ENCODE data around the gene ARFIP2. TPM values are rescaled to one million over a fixed set of nuclear protein-coding genes. Genes with fewer than 3 reads are reported as not detected.

Gene ARFIP2
- total RNA-seq, 1 experiment from 2014 or later: 72.2 TPM

GRCh38 chr11:6473451-6474412 lies 7.4 kb downstream of the ARFIP2 start, which contains the start of gene TRIM3:
TRIM3 (minus strand) TSS chr11:6473941; CDS start chr11:6465695, 8,246 bp downstream.
- CTCF ChIA-PET: interaction anchor here (0.6 to 0.7 kb wide), 3 partner anchors 35 to 564 kb away, joined by 3 to 9 read pairs (median 3); no protein-coding TSS in a partner anchor
- no peaks in the 10 kb centered on the region for H3K9me3 Mint-ChIP-seq (ENCODE audit: low read depth, unreplicated experiment)
- peaks cover 19% of the 10 kb centered on the region for H3K4me1 Mint-ChIP-seq (ENCODE audit: low read depth, unreplicated experiment)
- no TSS peak for BruUV-seq (replicated peaks)
- peak within 1 kb of the TSS; percentile 77 for H3K4me3 Mint-ChIP-seq (ENCODE audit: low read depth, unreplicated experiment)
- peak; percentile 87 for DNase-seq
- no peak for TF ChIP-seq CTCF (IDR thresholded peaks at IDR 0.05; ENCODE audit: unreplicated experiment)
- intact Hi-C loops (cut with micrococcal nuclease; ENCODE audit: unreplicated experiment): no loop called here
- peak within 1 kb of the TSS; percentile 85 for H3K27ac Mint-ChIP-seq (ENCODE audit: unreplicated experiment)
- H3K27me3 Mint-ChIP-seq (ENCODE audit: unreplicated experiment): no peaks in the 10 kb centered on the region
- peaks cover 49% of the 10 kb centered on the region for H3K36me3 Mint-ChIP-seq (ENCODE audit: insufficient read depth, unreplicated experiment)

DNA sequence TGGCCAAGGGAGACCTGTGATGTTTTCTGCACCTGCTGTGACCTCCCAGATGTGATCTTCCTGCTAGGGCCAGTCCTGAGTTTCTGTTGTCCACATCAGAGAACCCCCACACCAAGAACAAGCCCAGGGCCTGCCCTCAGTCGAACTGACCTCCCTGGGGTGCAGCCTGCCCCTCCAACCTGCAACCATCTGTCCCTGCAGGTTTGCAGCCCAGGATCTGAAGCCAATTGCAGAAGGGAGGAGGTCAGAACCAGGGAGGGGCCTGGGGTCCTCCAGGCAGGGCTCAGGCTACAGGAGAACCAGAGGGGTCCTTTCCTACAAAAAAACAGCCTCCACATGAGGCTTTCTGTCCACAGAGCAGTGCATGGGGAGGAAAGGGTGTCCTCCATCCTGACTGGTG lies 8.2 kb downstream of the ARFIP2 start:
- no peak for TF ChIP-seq CTCF (IDR thresholded peaks at IDR 0.05; ENCODE audit: unreplicated experiment)
- Mint-ChIP-seq H3K4me1 (ENCODE audit: low read depth, unreplicated experiment) (peaks cover 19% of the 10 kb centered on the region), H3K27ac (ENCODE audit: unreplicated experiment) (no peak overlapping the region), H3K4me3 (ENCODE audit: low read depth, unreplicated experiment) (peak overlapping the region; percentile 77), H3K9me3 (ENCODE audit: low read depth, unreplicated experiment) (no peaks in the 10 kb centered on the region), H3K27me3 (ENCODE audit: unreplicated experiment) (no peaks in the 10 kb centered on the region), H3K36me3 (ENCODE audit: insufficient read depth, unreplicated experiment) (peaks cover 41% of the 10 kb centered on the region)
- DNase-seq: no peak
- CTCF ChIA-PET: no interaction called here
- intact Hi-C loops (cut with micrococcal nuclease; ENCODE audit: unreplicated experiment): no loop called here
- no TSS peak for BruUV-seq (replicated peaks)

DNA sequence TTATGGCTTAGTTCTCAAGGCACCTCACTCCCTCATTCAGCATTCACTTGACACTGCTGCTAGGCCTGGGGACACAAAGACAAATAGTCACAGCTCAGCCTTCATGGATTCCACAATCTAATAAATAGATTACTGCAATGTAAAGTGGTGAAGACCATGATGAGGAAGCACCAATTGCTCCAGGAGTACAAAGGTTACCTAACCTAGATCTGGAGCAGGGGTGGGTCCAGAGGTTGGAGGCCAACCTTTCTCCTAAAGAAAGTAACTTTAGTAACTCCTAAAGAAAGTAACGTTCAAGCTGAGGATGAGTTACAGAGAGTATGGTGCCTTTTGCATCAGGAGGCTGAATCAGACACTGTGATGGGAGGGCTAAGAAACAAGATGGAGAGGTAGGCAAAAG lies 11.5 kb downstream of the ARFIP2 start:
- no peak for DNase-seq
- H3K36me3 Mint-ChIP-seq (ENCODE audit: insufficient read depth, unreplicated experiment): peaks cover 24% of the 10 kb centered on the region
- H3K4me1 Mint-ChIP-seq (ENCODE audit: low read depth, unreplicated experiment): peaks cover 8% of the 10 kb centered on the region
- no peaks in the 10 kb centered on the region for H3K27me3 Mint-ChIP-seq (ENCODE audit: unreplicated experiment)
- intact Hi-C loops (cut with micrococcal nuclease; ENCODE audit: unreplicated experiment): no loop called here
- no TSS peak for BruUV-seq (replicated peaks)
- no peak overlapping the region for H3K4me3 Mint-ChIP-seq (ENCODE audit: low read depth, unreplicated experiment)
- no peak overlapping the region for H3K27ac Mint-ChIP-seq (ENCODE audit: unreplicated experiment)
- CTCF ChIA-PET: no interaction called here
- TF ChIP-seq CTCF (IDR thresholded peaks at IDR 0.05; ENCODE audit: unreplicated experiment): no peak
- no peaks in the 10 kb centered on the region for H3K9me3 Mint-ChIP-seq (ENCODE audit: low read depth, unreplicated experiment)

GRCh38 chr11:6468712-6469495 lies 12.2 kb downstream of the ARFIP2 start:
- Mint-ChIP-seq H3K27me3 (ENCODE audit: unreplicated experiment) (no peaks in the 10 kb centered on the region), H3K4me3 (ENCODE audit: low read depth, unreplicated experiment) (no peak overlapping the region), H3K4me1 (ENCODE audit: low read depth, unreplicated experiment) (peaks cover 2% of the 10 kb centered on the region), H3K9me3 (ENCODE audit: low read depth, unreplicated experiment) (no peaks in the 10 kb centered on the region), H3K27ac (ENCODE audit: unreplicated experiment) (no peak overlapping the region), H3K36me3 (ENCODE audit: insufficient read depth, unreplicated experiment) (peaks cover 17% of the 10 kb centered on the region)
- intact Hi-C loops (cut with micrococcal nuclease; ENCODE audit: unreplicated experiment): no loop called here
- TF ChIP-seq CTCF (IDR thresholded peaks at IDR 0.05; ENCODE audit: unreplicated experiment): no peak
- DNase-seq: no peak
- BruUV-seq (replicated peaks): no TSS peak
- CTCF ChIA-PET: interaction anchor here (0.6 to 1.1 kb wide), 3 partner anchors 16 to 90 kb away, joined by 3 to 4 read pairs (median 3); no protein-coding TSS in a partner anchor
